PC-9 (cell line): Measurements from ENCODE around the gene GNB3. TPM values are rescaled to one million over a fixed set of nuclear protein-coding genes. Genes with fewer than 3 reads are reported as not detected.

ENCODE experiments used
- BruUV-seq: library from RNA; stranded (reverse); fragments of 400-500 nt; replicated peaks from 2 replicates; lab custom pipeline; 2021; lab: Mats Ljungman, UMichigan
- CTCF ChIA-PET: fragments of 300-600 bp; sonication (Branson Sonifier 250); formaldehyde crosslinking; loops from one replicate; lab custom pipeline; 2022; ENCODE audit warnings: antibody characterized with exemption; lab: Charles Lee
- POLR2A ChIA-PET: fragments of 300-600 bp; sonication (Branson Sonifier 250); formaldehyde crosslinking; loops from one replicate; lab custom pipeline; 2022; ENCODE audit warnings: antibody characterized with exemption; ENCODE audit not compliant: unreplicated experiment; lab: Charles Lee
- DNase-seq, 2 experiments: peaks; one replicate each; pipeline versions ENCODE4 v3.0.0 to v3.0.0-alpha.2; 2015 to 2022; ENCODE audit warnings: mixed read lengths in 1 of 2
- H2AFZ ChIP-seq: fragments of 200-600 bp; sonication (generic); 2 replicates; pipeline ENCODE4 v1.8.1; 2017; ENCODE audit warnings: antibody characterized with exemption
- H3F3A ChIP-seq: fragments of 200-600 bp; sonication (generic); 2 replicates; pipeline ENCODE4 v1.8.1; 2017; ENCODE audit warnings: antibody characterized with exemption, mild to moderate bottlenecking, low read depth; ENCODE audit not compliant: insufficient read depth
- H3K27ac ChIP-seq: fragments of 200-600 bp; sonication (generic); 2 replicates; pipeline ENCODE4 v1.6.1; 2016; ENCODE audit warnings: mixed run types
- H3K27me3 ChIP-seq: fragments of 200-600 bp; sonication (generic); 2 replicates; pipeline ENCODE4 v1.6.1; 2016; ENCODE audit warnings: low read depth, mixed run types; ENCODE audit not compliant: insufficient read depth
- H3K36me3 ChIP-seq: fragments of 200-600 bp; sonication (generic); 2 replicates; pipeline ENCODE4 v1.6.1; 2016; ENCODE audit warnings: low read depth, mixed run types
- H3K4me1 ChIP-seq: fragments of 200-600 bp; sonication (generic); replicated peaks from 2 replicates; pipeline ENCODE4 v1.6.1; 2016; ENCODE audit warnings: mixed run types; ENCODE audit not compliant: insufficient read depth
- H3K4me2 ChIP-seq: fragments of 200-600 bp; sonication (generic); 2 replicates; pipeline ENCODE4 v1.6.1; 2017; ENCODE audit warnings: mixed run types
- H3K4me3 ChIP-seq: fragments of 200-600 bp; sonication (generic); 2 replicates; pipeline ENCODE4 v1.6.1; 2016; ENCODE audit warnings: mixed run types
- H3K79me2 ChIP-seq: fragments of 200-600 bp; sonication (generic); 2 replicates; pipeline ENCODE4 v1.6.1; 2017; ENCODE audit warnings: low read depth, mixed run types
- H3K9me2 ChIP-seq: fragments of 200-600 bp; sonication (generic); 2 replicates; pipeline ENCODE4 v1.8.1; 2017; ENCODE audit warnings: mild to moderate bottlenecking; ENCODE audit not compliant: insufficient read depth
- H3K9me3 ChIP-seq: fragments of 200-600 bp; sonication (generic); 2 replicates; pipeline ENCODE4 v1.8.1; 2016; ENCODE audit warnings: low read depth; ENCODE audit not compliant: insufficient read depth
- H4K20me1 ChIP-seq: fragments of 200-600 bp; sonication (generic); 2 replicates; pipeline ENCODE4 v1.8.1; 2017; ENCODE audit not compliant: insufficient read depth
- EZH2 ChIP-seq: fragments of 200-600 bp; sonication (generic); IDR thresholded peaks from 2 replicates; pipeline ENCODE4 v1.8.0; 2017; ENCODE audit warnings: antibody characterized with exemption, low read depth
- intact Hi-C: fragments of 100-400 bp; cut with micrococcal nuclease; formaldehyde crosslinking; loops from one replicate; pipeline ENCODE4 v1.10.0; 2022; ENCODE audit not compliant: unreplicated experiment
- total RNA-seq: library from RNA; stranded (reverse); gene quantifications from 2 replicates; pipeline ENCODE4 v1.2.3, GENCODE V29; 2021
- TF ChIP-seq, protein P1 (sequence below): fragments of 200-600 bp; sonication (generic); conservative IDR thresholded peaks from 2 replicates; pipeline ENCODE4 v1.6.1; 2017; ENCODE audit warnings: mixed run types, antibody characterized with exemption, mild to moderate bottlenecking, moderate library complexity

Gene GNB3
- total RNA-seq, 1 experiment from 2014 or later, result not detected

GRCh38 chr12:6818645-6819044 is 22.1 kb upstream of the GNB3 start:
- intact Hi-C loops, result no loop called here
- no peaks in the 10 kb centered on the region for H4K20me1 ChIP-seq
- TF ChIP-seq, protein P1, sequence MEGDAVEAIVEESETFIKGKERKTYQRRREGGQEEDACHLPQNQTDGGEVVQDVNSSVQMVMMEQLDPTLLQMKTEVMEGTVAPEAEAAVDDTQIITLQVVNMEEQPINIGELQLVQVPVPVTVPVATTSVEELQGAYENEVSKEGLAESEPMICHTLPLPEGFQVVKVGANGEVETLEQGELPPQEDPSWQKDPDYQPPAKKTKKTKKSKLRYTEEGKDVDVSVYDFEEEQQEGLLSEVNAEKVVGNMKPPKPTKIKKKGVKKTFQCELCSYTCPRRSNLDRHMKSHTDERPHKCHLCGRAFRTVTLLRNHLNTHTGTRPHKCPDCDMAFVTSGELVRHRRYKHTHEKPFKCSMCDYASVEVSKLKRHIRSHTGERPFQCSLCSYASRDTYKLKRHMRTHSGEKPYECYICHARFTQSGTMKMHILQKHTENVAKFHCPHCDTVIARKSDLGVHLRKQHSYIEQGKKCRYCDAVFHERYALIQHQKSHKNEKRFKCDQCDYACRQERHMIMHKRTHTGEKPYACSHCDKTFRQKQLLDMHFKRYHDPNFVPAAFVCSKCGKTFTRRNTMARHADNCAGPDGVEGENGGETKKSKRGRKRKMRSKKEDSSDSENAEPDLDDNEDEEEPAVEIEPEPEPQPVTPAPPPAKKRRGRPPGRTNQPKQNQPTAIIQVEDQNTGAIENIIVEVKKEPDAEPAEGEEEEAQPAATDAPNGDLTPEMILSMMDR, result no peak
- no peak for TF ChIP-seq EZH2

DNA sequence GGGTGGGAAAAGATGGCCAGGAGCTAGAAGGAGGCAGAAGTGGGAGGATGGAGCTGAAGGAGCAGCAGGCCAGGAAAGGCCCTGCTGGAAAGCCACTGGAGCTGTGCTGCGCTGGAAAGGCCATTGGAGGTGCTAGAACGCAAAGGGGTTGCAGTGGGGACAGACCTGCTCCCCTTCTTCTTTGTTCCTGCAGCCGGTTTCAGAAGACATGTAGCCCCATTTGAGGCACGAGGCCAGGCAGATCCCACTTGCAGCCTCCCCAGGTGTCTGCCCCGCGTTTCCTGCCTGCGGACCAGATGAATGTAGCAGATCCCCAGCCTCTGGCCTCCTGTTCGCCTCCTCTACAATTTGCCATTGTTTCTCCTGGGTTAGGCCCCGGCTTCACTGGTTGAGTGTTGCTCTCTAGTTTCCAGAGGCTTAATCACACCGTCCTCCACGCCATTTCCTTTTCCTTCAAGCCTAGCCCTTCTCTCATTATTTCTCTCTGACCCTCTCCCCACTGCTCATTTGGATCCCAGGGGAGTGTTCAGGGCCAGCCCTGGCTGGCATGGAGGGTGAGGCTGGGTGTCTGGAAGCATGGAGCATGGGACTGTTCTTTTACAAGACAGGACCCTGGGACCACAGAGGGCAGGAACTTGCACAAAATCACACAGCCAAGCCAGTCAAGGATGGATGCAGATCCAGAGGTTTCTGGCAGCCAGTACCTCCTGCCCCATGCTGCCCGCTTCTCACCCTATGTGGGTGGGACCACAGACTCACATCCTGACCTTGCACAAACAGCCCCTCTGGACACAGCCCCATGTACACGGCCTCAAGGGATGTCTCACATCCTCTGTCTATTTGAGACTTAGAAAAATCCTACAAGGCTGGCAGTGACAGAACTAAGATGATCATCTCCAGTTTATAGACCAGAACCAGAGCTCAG is 21.4 kb upstream of the GNB3 start:
- no peak overlapping the region for H2AFZ ChIP-seq
- H3K27ac ChIP-seq, result no peak overlapping the region
- POLR2A ChIA-PET, result interaction anchor here (0.6 kb wide), 1 partner anchor 130 kb away, joined by 5 read pairs; the partner anchor contains the start of gene ZNF384
- H3K27me3 ChIP-seq, result peaks cover 68% of the 10 kb centered on the region
- H3K4me1 ChIP-seq, result no peaks in the 10 kb centered on the region; the same call in 1 of the 2 replicates
- no peak for DNase-seq
- H3K4me2 ChIP-seq, result no peak overlapping the region
- H3K9me3 ChIP-seq, result no peaks in the 10 kb centered on the region
- no TSS peak for BruUV-seq
- H3K4me3 ChIP-seq, result no peak overlapping the region
- TF ChIP-seq, protein P1, result no peak
- no peak for TF ChIP-seq EZH2
- no peaks in the 10 kb centered on the region for H3K9me2 ChIP-seq
- no peaks in the 10 kb centered on the region for H3K36me3 ChIP-seq
- intact Hi-C loops, result no loop called here
- no peaks in the 10 kb centered on the region for H4K20me1 ChIP-seq
- CTCF ChIA-PET, result no interaction called here
- H3K79me2 ChIP-seq, result no peaks in the 10 kb centered on the region
- H3F3A ChIP-seq, result no peaks in the 10 kb centered on the region

More at GRCh38 chr12:6818645-6819044, 22.1 kb upstream of the GNB3 start:
- Histone ChIP-seq H3K9me3 (no peaks in the 10 kb centered on the region), H3K27ac (no peak overlapping the region), H3K36me3 (no peaks in the 10 kb centered on the region), H3K79me2 (no peaks in the 10 kb centered on the region), H2AFZ (no peak overlapping the region), H3K9me2 (no peaks in the 10 kb centered on the region), H3K27me3 (peaks cover 67% of the 10 kb centered on the region), H3F3A (no peaks in the 10 kb centered on the region), H3K4me1 (no peaks in the 10 kb centered on the region; the same call in 1 of the 2 replicates), H3K4me3 (no peak overlapping the region), H3K4me2 (no peak overlapping the region)
- BruUV-seq, result no TSS peak
- CTCF ChIA-PET, result no interaction called here
- POLR2A ChIA-PET, result no interaction called here
- DNase-seq, result no peak

DNA sequence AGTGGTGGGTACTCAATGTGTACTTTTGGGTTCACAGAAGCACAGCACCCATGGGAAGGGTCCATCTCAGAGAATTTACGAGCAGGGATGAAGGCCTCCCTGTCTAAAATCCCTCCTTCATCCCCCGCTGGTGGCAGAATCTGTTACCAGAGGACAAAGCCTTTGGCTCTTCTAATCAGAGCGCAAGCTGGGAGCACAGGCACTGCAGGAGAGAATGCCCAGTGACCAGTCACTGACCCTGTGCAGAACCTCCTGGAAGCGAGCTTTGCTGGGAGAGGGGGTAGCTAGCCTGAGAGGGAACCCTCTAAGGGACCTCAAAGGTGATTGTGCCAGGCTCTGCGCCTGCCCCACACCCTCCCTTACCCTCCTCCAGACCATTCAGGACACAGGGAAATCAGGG is 20.6 kb upstream of the GNB3 start:
- Histone ChIP-seq H3K4me2 (no peak overlapping the region), H3K4me3 (no peak overlapping the region), H3K79me2 (no peaks in the 10 kb centered on the region), H3K9me3 (no peaks in the 10 kb centered on the region), H3K27me3 (peaks cover 68% of the 10 kb centered on the region), H2AFZ (no peak overlapping the region), H4K20me1 (no peaks in the 10 kb centered on the region), H3K27ac (no peak overlapping the region), H3F3A (no peaks in the 10 kb centered on the region; the same call in 1 of the 2 replicates), H3K9me2 (no peaks in the 10 kb centered on the region), H3K4me1 (no peaks in the 10 kb centered on the region; the same call in 1 of the 2 replicates), H3K36me3 (no peaks in the 10 kb centered on the region)
- POLR2A ChIA-PET, result interaction anchor here (0.6 kb wide), 1 partner anchor 131 kb away, joined by 5 read pairs; the partner anchor contains the start of gene ZNF384
- BruUV-seq, result no TSS peak
- no peak for DNase-seq
- intact Hi-C loops, result no loop called here
- TF ChIP-seq EZH2, result no peak
- CTCF ChIA-PET, result no interaction called here
